ENCODE results near the gene TOR2A.
"Not testable (repeated sequence)": the region's sequence is repeated elsewhere in the genome, so short reads cannot be mapped to it uniquely, and the experiment has no call there.

Gene TOR2A

GRCh38 chr9:127767909-127768331, 32.8 kb upstream of the TOR2A start:
- no peak for DNase-seq

GRCh38 chr9:127767410-127767809, 32.3 kb upstream of the TOR2A start:
- no peak for DNase-seq

GRCh38 chr9:127765418-127765817, 30.3 kb upstream of the TOR2A start:
- no peak for DNase-seq

- no peak for DNase-seq
Measured at GRCh38 chr9:127763918-127764384, 28.9 kb upstream of the TOR2A start.

GRCh38 chr9:127762111-127762676, 27.1 kb upstream of the TOR2A start:
- DNase-seq = no peak

- no peak for DNase-seq
Measured at GRCh38 chr9:127761491-127761956, 26.4 kb upstream of the TOR2A start.

GRCh38 chr9:127761061-127761460, 26.0 kb upstream of the TOR2A start:
- no peak for DNase-seq

- no peak for DNase-seq
Measured at GRCh38 chr9:127758843-127759242, 23.7 kb upstream of the TOR2A start.

GRCh38 chr9:127756776-127757175, 21.7 kb upstream of the TOR2A start:
- not testable (repeated sequence) for DNase-seq

GRCh38 chr9:127756233-127756632, 21.1 kb upstream of the TOR2A start:
- DNase-seq = no peak

- no peak for DNase-seq
Measured at GRCh38 chr9:127755061-127756060, 20.3 kb upstream of the TOR2A start.

GRCh38 chr9:127754099-127755060, 19.3 kb upstream of the TOR2A start:
- no peak for DNase-seq

GRCh38 chr9:127753622-127754021, 18.5 kb upstream of the TOR2A start:
- DNase-seq = no peak

GRCh38 chr9:127753148-127753547, 18.1 kb upstream of the TOR2A start:
- no peak for DNase-seq

GRCh38 chr9:127751269-127752054, 16.4 kb upstream of the TOR2A start:
- no peak for DNase-seq

- DNase-seq = no peak
Measured at GRCh38 chr9:127749090-127749787, 14.1 kb upstream of the TOR2A start.

GRCh38 chr9:127746959-127747569, 12.0 kb upstream of the TOR2A start:
- no peak for DNase-seq

- no peak for DNase-seq
Measured at GRCh38 chr9:127744398-127745110, 9.5 kb upstream of the TOR2A start.

GRCh38 chr9:127742435-127743088, 7.5 kb upstream of the TOR2A start:
- DNase-seq = no peak
